Naive thymus-derived CD8-positive, alpha-beta T cell (primary cell): ENCODE results near the gene KIF7. TPM values are rescaled to one million over a fixed set of nuclear protein-coding genes. Genes with fewer than 3 reads are reported as not detected.

Source experiments
- ATAC-seq, 2 donors: fragments of 150-1000 bp; cut with Tn5 transposase in 1 of 2; sonication (Bioruptor Pico), chemical (Tn5 transposase) in 1 of 2; 1 replicate in 1 of 2; 2 replicates in 1 of 2; pipeline ENCODE4 v1.10.0; 2021; ENCODE audit warnings: mild to moderate bottlenecking in 2 of 2, moderate library complexity in 2 of 2
- POLR2A ChIA-PET: fragments of 350-600 bp; sonication (Branson Sonifier 250); formaldehyde crosslinking; loops from one replicate; lab custom pipeline; 2021; ENCODE audit warnings: antibody characterized with exemption; lab: Charles Lee
- DNase-seq, 10 donors: peaks; one replicate each; pipeline versions ENCODE4 v3.0.0 to v3.0.0-alpha.2; 2020 to 2022
- H3K27ac Mint-ChIP-seq, 10 donors: one replicate each; pipeline ENCODE4 v1.8.0; 2020 to 2022; ENCODE audit warnings: mild to moderate bottlenecking in 10 of 10, mixed read lengths in 10 of 10, moderate library complexity in 4 of 10, inconsistent platforms in 1 of 10
- H3K27me3 Mint-ChIP-seq, 5 donors: one replicate each; pipeline ENCODE4 v1.8.0; 2021 to 2022; ENCODE audit warnings: mixed read lengths in 5 of 5
- H3K36me3 Mint-ChIP-seq, 3 donors: one replicate each; pipeline ENCODE4 v1.8.0; 2020 to 2022; ENCODE audit warnings: mixed read lengths in 3 of 3, mild to moderate bottlenecking in 2 of 3, inconsistent platforms in 1 of 3
- H3K4me1 Mint-ChIP-seq, 4 donors: one replicate each; pipeline ENCODE4 v1.8.0; 2021 to 2022; ENCODE audit warnings: mixed read lengths in 4 of 4
- H3K4me3 Mint-ChIP-seq, 10 donors: one replicate each; pipeline ENCODE4 v1.8.0; 2020 to 2022; ENCODE audit warnings: mild to moderate bottlenecking in 10 of 10, mixed read lengths in 10 of 10, moderate library complexity in 6 of 10, inconsistent platforms in 1 of 10
- H3K9me3 Mint-ChIP-seq, 9 donors: one replicate each; pipeline ENCODE4 v1.8.0; 2020 to 2022; ENCODE audit warnings: mixed read lengths in 9 of 9, mild to moderate bottlenecking in 3 of 9, inconsistent platforms in 1 of 9, moderate library complexity in 1 of 9
- polyA plus RNA-seq, 3 donors: library from polyadenylated mRNA; unstranded; fragments of 300-500 nt; fragmentation: Illumina TruSeq; gene quantifications; one replicate each; pipeline ENCODE4 v1.2.3, GENCODE V29; 2021
- total RNA-seq, 8 experiments: library from RNA in 2 of 8; stranded (reverse) in 2 of 8; gene quantifications; one replicate each; pipeline ENCODE4 v1.2.3 and lab custom pipeline; 2021 to 2026

KIF7 gene
- total and polyA plus RNA-seq, 5 experiments from 2014 or later, result 0.10 to 0.17 TPM; not detected in 3

GRCh38 chr15:89667706-89667960 lies 12.4 kb upstream of the KIF7 start:
- Mint-ChIP-seq H3K9me3 (no peaks in the 10 kb centered on the region), H3K4me1 (peaks cover 4 to 10% (median 8%) of the 10 kb centered on the region in 4 donors), H3K4me3 (no peak overlapping the region), H3K27ac (no peak overlapping the region), H3K36me3 (no peaks in the 10 kb centered on the region), H3K27me3 (peaks cover 8 to 41% (median 22%) of the 10 kb centered on the region in 5 donors)
- ATAC-seq (no peak), DNase-seq (no peak)
- POLR2A ChIA-PET, result no interaction called here

DNA sequence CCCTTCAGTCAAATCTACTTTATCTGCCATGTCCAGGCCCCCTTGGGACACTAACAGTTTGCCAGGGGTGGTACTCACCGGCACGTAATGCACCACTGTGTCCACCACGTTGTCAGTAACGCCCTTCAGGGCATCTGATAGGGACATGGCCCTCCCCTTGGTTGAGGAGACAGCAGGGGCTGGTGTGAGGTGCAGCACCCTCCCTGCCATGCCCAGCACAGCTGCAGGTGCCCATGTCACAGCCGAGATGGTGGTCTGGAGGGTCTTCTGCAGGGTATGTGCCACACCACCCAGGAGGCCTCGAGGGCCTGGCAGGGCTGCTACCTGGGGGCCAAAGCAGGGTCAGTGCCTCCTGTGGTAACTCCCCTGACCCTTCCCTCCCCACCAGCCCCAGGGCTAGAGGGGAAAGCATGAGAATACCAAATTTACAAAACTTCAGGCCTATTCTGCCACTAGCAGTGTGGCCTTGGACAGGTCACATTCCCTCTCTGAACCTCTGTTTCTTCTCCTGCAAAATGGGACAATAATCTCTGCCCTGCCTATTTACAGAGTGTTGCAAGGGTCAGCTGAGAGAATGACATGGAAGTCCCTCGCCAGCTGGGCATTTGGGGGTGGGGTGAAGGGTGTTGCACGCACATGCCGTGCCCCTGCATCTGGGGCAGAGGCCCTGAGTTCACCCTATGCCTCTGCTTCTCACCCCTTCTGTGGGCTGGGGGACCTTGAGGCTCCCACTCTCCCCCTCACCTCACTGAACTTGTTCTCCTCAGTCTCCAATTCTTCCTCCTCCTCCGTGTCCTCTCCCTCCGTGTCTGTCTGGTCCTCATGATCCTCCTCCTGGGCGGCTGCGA lies 11.8 kb upstream of the KIF7 start:
- DNase-seq, result no peak
- Mint-ChIP-seq H3K4me1 (peaks cover 4 to 10% (median 8%) of the 10 kb centered on the region in 4 donors), H3K9me3 (no peaks in the 10 kb centered on the region), H3K4me3 (no peak overlapping the region), H3K27ac (no peak overlapping the region), H3K36me3 (no peaks in the 10 kb centered on the region), H3K27me3 (peaks cover 11 to 46% (median 25%) of the 10 kb centered on the region in 5 donors)
- POLR2A ChIA-PET, result no interaction called here
- no peak for ATAC-seq

DNA sequence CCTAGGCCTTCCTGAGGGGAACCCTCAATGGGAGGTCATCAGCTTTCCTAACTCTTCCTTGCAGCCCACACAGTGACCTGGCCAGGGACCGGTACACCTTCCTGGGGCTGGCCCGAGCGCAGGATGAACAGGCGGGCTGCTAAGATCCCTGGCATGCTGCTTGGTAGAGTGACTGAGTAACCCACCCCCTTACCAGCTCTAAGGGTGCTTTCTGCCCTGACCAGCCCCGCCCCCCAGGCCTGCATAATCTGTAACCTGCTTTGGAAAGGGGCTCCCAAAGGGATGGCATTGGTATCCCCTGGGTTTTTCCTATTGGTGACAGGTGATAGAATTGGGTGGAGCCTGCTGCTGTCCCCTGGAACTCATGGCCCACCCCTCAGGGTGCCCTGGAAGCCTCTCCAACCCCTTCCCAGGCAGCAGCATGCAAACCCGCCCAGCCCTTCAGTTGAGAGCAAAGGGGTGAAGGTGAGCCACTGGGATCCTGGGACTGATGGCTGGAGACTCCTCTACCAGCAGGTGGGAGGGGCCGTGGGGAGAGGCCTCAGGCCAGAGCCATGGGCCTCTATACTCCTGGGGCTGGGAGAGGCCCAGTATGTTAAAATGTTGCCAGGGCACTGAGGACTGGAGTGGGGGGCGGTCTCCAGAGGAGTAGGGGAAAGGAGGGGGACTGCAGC lies 11.1 kb upstream of the KIF7 start:
- no peaks in the 10 kb centered on the region for H3K9me3 Mint-ChIP-seq

GRCh38 chr15:89665449-89666181 lies 10.3 kb upstream of the KIF7 start:
- Mint-ChIP-seq H3K27ac (no peak overlapping the region), H3K27me3 (peaks cover 15 to 54% (median 27%) of the 10 kb centered on the region in 5 donors), H3K36me3 (no peaks in the 10 kb centered on the region), H3K4me1 (peaks cover 0 to 9% (median 6%) of the 10 kb centered on the region in 4 donors), H3K9me3 (no peaks in the 10 kb centered on the region), H3K4me3 (no peak overlapping the region)
- DNase-seq, result no peak
- POLR2A ChIA-PET, result no interaction called here
- no peak for ATAC-seq

More for the DNA sequence above, 11.1 kb upstream of the KIF7 start:
- Mint-ChIP-seq H3K4me3 (no peak overlapping the region), H3K27ac (no peak overlapping the region), H3K4me1 (peaks cover 0 to 9% (median 6%) of the 10 kb centered on the region in 4 donors), H3K27me3 (peaks cover 13 to 48% (median 25%) of the 10 kb centered on the region in 5 donors), H3K36me3 (no peaks in the 10 kb centered on the region)
- POLR2A ChIA-PET, result no interaction called here
- ATAC-seq (no peak), DNase-seq (no peak)

DNA sequence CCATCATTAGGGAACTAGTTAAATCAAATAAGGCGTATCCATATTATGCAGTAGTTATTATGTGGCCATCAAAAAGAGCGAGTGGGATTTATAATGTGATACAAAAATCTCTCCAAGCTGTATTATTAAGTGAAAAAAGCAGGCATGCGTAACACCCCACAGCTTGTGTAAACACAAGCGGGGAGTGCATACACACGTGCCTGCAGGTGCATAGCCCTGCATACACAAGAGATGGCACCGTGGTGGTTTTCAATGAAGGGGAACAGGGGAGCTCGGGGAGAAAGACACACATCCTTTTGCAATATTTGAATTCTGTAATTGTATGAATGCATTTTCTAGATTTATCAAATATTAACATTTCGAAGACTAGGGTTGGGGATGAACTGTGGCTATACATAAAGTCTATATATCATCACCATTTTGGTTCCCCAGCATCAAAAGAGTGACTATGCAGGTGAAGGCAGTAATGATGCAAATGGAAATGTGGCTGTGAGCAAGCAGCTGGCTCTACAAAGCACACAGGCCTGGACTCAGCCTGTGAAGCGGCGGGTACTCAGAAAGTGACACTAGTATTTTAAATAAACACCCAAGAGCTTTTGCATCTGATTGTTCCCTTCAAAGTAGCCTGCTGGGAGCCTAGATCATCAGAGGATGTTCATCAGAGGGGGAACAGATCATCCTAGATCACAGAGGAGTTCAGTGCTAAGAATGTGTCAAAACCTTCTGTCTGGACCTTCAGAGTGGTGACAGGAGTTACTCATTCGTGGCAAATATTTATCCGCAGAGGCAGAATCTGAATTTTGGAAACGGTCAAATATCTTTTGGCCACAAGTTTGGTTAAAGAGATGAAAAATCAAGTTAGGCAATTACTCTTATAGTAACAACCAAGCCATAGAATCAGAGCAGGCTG lies 9.4 kb upstream of the KIF7 start:
- H3K27me3 Mint-ChIP-seq, result peaks cover 17 to 63% (median 33%) of the 10 kb centered on the region in 5 donors
- H3K27ac Mint-ChIP-seq, result no peak overlapping the region
- H3K4me3 Mint-ChIP-seq, result peak overlapping the region in 5 of 10 donors; percentile 20 to 76 (median 57)
- ATAC-seq, result no peak
- H3K9me3 Mint-ChIP-seq, result no peaks in the 10 kb centered on the region
- H3K4me1 Mint-ChIP-seq, result peaks cover 0 to 9% (median 6%) of the 10 kb centered on the region in 4 donors
- H3K36me3 Mint-ChIP-seq, result no peaks in the 10 kb centered on the region
- POLR2A ChIA-PET, result no interaction called here
- DNase-seq, result no peak

- ATAC-seq, result no peak
- H3K4me1 Mint-ChIP-seq, result peaks cover 0 to 9% (median 6%) of the 10 kb centered on the region in 4 donors
- no peaks in the 10 kb centered on the region for H3K36me3 Mint-ChIP-seq
- H3K9me3 Mint-ChIP-seq, result no peaks in the 10 kb centered on the region
- peaks cover 19 to 67% (median 33%) of the 10 kb centered on the region in 5 donors for H3K27me3 Mint-ChIP-seq
- POLR2A ChIA-PET, result no interaction called here
- no peak overlapping the region for H3K27ac Mint-ChIP-seq
- DNase-seq, result no peak
- no peak overlapping the region for H3K4me3 Mint-ChIP-seq
These were observed 7.8 kb upstream of the KIF7 start for GRCh38 chr15:89662893-89663626.

DNA sequence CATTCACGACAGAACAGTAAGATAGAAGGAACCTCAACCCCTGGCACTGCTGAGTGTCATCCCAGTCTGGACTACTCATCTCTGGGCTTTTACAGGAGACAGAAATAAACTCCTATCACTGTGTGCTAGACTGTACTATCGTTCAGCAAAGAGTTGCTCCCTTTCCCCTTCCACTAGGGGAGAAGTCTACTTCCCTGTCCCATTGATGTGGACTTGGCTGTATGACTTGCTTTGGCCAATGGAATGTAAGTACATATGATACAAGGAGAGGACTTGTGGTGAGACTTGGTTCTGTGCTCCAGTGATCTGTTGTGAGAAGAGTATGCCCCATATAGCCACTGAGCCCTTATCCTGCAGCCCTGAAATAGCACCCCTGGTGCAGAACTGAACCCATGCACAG lies 5.3 kb upstream of the KIF7 start:
- ATAC-seq (no peak), DNase-seq (no peak)
- H3K36me3 Mint-ChIP-seq, result no peaks in the 10 kb centered on the region
- H3K4me3 Mint-ChIP-seq, result no peak overlapping the region
- H3K4me1 Mint-ChIP-seq, result peaks cover 1 to 15% (median 10%) of the 10 kb centered on the region in 4 donors
- POLR2A ChIA-PET, result no interaction called here
- H3K27ac Mint-ChIP-seq, result no peak overlapping the region
- H3K27me3 Mint-ChIP-seq, result peaks cover 26 to 56% (median 28%) of the 10 kb centered on the region in 5 donors
- no peaks in the 10 kb centered on the region for H3K9me3 Mint-ChIP-seq

- H3K4me1 Mint-ChIP-seq, result peaks cover 6 to 14% (median 13%) of the 10 kb centered on the region in 4 donors
- no peak overlapping the region for H3K4me3 Mint-ChIP-seq
- POLR2A ChIA-PET, result no interaction called here
- H3K36me3 Mint-ChIP-seq, result no peaks in the 10 kb centered on the region
- no peaks in the 10 kb centered on the region for H3K9me3 Mint-ChIP-seq
- peaks cover 24 to 60% (median 26%) of the 10 kb centered on the region in 5 donors for H3K27me3 Mint-ChIP-seq
- H3K27ac Mint-ChIP-seq, result no peak overlapping the region
- ATAC-seq (no peak), DNase-seq (no peak)
These were observed 4.0 kb upstream of the KIF7 start for GRCh38 chr15:89659295-89659694.

DNA sequence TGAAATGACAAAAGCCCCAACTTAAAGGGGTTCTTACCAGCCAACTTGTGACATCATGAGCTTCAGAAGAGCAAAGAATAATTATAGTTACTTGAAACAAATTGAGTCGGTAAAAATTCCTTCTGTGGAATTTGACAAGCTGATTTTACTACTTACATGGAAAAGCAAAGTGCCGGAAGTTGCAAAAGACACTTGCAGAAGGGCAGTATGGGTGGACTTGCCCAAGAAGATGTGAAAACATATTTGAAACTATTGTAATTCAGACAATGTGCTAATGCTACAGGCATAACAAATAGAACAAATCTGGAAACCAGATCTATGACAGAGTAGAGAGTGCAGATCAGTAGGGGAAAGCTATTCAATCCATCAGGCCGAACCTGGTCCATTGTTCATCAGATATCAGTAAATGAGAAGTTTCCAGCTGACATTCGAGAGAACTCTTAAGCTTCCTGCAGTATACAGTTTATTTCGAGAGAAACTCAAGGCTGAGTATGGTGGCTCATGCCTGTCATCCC lies 2.5 kb upstream of the KIF7 start:
- POLR2A ChIA-PET, result no interaction called here
- Mint-ChIP-seq H3K27ac (no peak overlapping the region), H3K9me3 (no peaks in the 10 kb centered on the region), H3K4me1 (peaks cover 7 to 17% (median 15%) of the 10 kb centered on the region in 4 donors), H3K4me3 (no peak overlapping the region), H3K36me3 (no peaks in the 10 kb centered on the region), H3K27me3 (peaks cover 29 to 69% (median 34%) of the 10 kb centered on the region in 5 donors)
- DNase-seq (no peak), ATAC-seq (no peak)

- H3K36me3 Mint-ChIP-seq, result no peaks in the 10 kb centered on the region
- no peak for DNase-seq
- peaks cover 7 to 17% (median 15%) of the 10 kb centered on the region in 4 donors for H3K4me1 Mint-ChIP-seq
- peaks cover 23 to 71% (median 35%) of the 10 kb centered on the region in 5 donors for H3K27me3 Mint-ChIP-seq
- H3K9me3 Mint-ChIP-seq, result no peaks in the 10 kb centered on the region
- no peak for ATAC-seq
- no peak overlapping the region for H3K27ac Mint-ChIP-seq
- peak overlapping the region in 9 of 10 donors; percentile 72 to 84 (median 78) for H3K4me3 Mint-ChIP-seq
- POLR2A ChIA-PET, result no interaction called here
These were observed 999 bp upstream of the KIF7 start for GRCh38 chr15:89656116-89656815.

DNA sequence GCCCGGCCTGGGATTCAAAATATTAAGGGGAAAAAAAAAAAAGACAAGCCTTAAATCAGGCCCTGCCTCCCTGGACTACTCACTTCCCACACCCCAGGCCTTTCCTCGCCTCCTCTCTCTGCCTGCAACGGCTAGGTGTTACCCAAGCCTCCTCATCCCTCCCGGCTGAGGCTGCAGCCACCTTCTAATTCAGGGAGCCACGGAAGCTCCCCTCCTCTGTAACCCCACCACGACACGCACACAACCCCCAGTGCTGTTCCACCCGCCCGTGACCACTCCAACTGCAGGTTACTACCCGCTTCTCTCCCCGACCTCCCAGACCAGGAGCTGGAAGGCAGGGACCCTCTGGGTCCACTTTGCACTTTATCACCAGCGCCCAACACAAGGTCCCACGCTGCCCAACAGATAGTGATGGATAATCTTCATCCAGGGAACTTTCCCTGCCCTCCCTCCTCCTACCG lies 936 bp downstream of the KIF7 start:
- ATAC-seq (no peak), DNase-seq (no peak)
- peaks cover 7 to 17% (median 15%) of the 10 kb centered on the region in 4 donors for H3K4me1 Mint-ChIP-seq
- H3K27me3 Mint-ChIP-seq, result peaks cover 18 to 52% (median 30%) of the 10 kb centered on the region in 5 donors
- no peaks in the 10 kb centered on the region for H3K36me3 Mint-ChIP-seq
- peak overlapping the region in 2 of 10 donors; percentile 31 to 62 for H3K27ac Mint-ChIP-seq
- POLR2A ChIA-PET, result no interaction called here
- no peaks in the 10 kb centered on the region for H3K9me3 Mint-ChIP-seq
- peak overlapping the region; percentile 35 to 84 (median 72) for H3K4me3 Mint-ChIP-seq
